MG63 (cell line): ENCODE results near the gene CBLC. TPM values are rescaled to one million over a fixed set of nuclear protein-coding genes. Genes with fewer than 3 reads are reported as not detected.

Experiments used
- DNase-seq: peaks from one replicate; pipeline ENCODE4 v3.0.0-alpha.2; 2020
- H3K27me3 ChIP-seq: fragments of 250-450 bp; sonication (Bioruptor Pico); 2 replicates; pipeline ENCODE4 v1.5.1; 2020; ENCODE audit warnings: mild to moderate bottlenecking, moderate library complexity
- H3K36me3 ChIP-seq: fragments of 250-450 bp; sonication (Bioruptor Pico); 2 replicates; pipeline ENCODE4 v1.5.1; 2020; ENCODE audit warnings: mild to moderate bottlenecking, moderate library complexity
- H3K4me3 ChIP-seq: fragments of 250-450 bp; sonication (Bioruptor Pico); 2 replicates; pipeline ENCODE4 v1.5.1; 2020; ENCODE audit warnings: mild to moderate bottlenecking, moderate library complexity
- H3K9me3 ChIP-seq: fragments of 250-450 bp; sonication (Bioruptor Pico); 2 replicates; pipeline ENCODE4 v1.5.1; 2020; ENCODE audit warnings: mild to moderate bottlenecking, moderate library complexity
- total RNA-seq: library from RNA; depleted of rRNA; stranded (reverse); fragments of >200 nt; shearing (Covaris generic); gene quantifications from 2 replicates; pipeline ENCODE4 v1.2.3, GENCODE V29; 2014; ENCODE audit warnings: low replicate concordance; rRNA removed

The CBLC gene
- total RNA-seq, 1 experiment from 2014 or later, result not detected

DNA sequence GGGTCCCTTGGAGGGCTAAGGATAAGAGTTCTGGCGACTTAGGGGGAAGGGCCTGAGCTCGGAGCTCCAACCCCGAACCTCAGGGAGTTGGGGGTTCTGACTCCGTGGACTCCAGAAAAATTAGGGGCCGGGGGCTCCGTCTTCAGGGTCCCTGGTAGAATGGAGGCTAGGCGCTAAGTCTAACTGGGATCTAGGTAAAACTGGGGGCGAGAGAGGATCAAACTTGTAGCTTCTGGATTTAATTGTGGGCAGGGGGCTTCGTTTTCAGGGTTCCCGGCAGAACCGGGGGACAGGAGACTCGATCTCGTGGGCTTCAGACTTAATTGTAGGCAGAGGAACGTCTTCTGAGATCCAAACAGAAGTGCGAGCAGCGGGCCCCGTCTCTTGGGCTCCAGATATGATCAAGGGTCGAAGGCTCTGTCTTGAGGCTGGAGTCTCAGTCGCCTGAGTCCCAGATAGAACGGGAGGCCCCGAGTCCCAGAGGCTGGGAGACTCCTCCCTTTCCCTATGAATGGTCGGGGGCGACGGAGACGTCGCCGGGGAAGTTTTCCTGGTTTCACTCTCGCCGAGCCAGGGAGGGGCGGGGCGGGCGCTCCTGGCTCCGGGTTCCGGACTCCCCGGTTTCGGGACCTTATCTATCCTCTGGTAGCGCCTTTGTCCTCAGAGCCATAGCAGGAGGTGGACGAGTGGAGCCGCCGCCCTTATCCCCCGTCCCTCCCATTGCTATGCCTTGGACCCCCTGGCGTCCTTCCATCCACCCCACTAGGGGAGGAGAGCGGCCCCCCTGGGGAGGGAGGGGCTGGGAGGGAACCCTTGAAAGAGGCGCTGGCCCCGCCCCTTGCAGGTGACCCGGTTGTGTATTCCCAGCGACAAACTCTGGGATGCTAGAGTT, 69.7 kb downstream of the CBLC start:
- peak; percentile 35 for DNase-seq
- Histone ChIP-seq H3K36me3 (no peaks in the 10 kb centered on the region), H3K4me3 (peak overlapping the region; percentile 78), H3K9me3 (no peaks in the 10 kb centered on the region), H3K27me3 (no peaks in the 10 kb centered on the region)

DNA sequence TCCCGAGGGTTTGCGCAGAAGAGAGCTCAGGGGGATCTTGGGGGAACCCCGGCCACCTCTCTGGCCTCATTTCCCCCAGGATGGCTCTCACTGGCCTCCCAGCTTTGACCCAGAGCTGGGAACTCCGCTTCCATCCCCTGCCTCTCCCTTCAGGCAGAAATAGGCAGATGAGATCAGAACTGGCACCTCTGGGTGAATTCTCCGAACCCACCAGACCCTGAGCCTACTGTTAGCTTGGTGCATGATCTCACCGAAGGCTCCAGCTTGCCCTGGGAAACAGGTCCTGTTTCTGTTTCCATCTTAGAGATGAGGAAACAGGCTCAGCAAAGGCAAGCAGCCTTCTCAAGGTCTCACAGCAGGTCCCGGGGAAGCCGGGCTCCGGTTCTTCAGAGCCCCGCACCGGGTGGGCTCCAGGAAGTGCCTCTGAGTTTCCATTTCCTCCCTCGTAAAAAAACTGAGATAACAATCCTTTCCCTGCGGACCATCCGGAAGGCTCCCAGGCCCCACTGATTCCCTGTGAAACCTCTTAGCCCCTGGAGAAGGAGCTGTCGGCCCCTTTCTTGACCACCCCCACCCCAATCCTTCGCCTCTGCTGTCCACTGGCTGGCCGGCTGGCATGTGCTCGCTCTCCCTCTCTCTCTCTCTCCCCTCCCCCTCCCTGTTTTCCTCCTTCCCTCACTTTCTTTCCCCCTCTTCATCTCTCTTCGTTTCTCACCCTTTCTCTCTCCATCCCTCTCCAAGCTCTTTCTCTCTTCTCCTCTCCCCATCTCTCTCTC, 70.5 kb downstream of the CBLC start:
- no peaks in the 10 kb centered on the region for H3K36me3 ChIP-seq
- DNase-seq, result no peak
- peak overlapping the region; percentile 78 for H3K4me3 ChIP-seq
- no peaks in the 10 kb centered on the region for H3K27me3 ChIP-seq
- H3K9me3 ChIP-seq, result no peaks in the 10 kb centered on the region

DNA sequence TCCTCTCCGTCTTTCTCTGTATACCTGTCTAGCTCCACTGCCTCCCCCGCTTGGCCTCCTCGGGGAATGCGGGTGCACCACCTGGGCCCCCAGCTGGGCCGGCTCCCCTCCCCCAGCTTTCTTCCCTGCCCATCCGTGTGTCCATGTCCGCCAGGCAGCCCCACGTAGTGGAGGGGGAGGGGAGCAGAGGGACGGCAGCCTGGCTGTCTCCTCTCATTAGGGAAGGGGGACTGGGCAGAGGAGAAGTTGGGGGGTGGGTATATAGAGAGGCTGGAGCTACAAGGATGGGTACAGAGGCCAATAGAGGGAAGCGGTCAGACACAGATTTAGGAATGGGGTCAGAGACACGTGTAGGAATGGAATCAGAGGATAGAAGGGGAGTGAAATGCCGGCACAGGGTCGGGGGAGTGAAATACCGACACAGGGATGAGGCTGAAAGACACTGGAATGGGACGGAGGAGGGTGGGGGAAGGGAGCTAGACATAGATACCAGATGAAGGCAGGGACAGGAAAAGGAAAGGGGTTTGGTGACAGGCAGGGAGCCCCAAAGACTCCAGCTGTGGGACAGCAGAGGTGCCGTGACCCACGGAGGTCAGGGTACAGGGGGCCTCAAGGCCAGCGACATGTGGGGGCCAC, 71.2 kb downstream of the CBLC start:
- no peaks in the 10 kb centered on the region for H3K9me3 ChIP-seq
- DNase-seq, result no peak
- no peaks in the 10 kb centered on the region for H3K36me3 ChIP-seq
- H3K4me3 ChIP-seq, result no peak overlapping the region
- H3K27me3 ChIP-seq, result no peaks in the 10 kb centered on the region

Other genes starting within 250 kb of the CBLC start
- not detected in 2 replicates for gene CEACAM20, start 248.2 kb upstream of the CBLC start, total RNA-seq
- gene IGSF23, start 164.3 kb upstream of the CBLC start, total RNA-seq, result 3.0 TPM in 1 of 2 replicates, not detected in the other
- gene PVR, start 134.0 kb upstream of the CBLC start, total RNA-seq, result 120 and 141 TPM in 2 replicates
- gene CEACAM19, start 106.4 kb upstream of the CBLC start, total RNA-seq, result 0.47 and 0.69 TPM in 2 replicates
- 0.92 TPM in 1 of 2 replicates, not detected in the other for gene CEACAM16, start 78.7 kb upstream of the CBLC start, total RNA-seq
- 2.2 and 3.6 TPM in 2 replicates for gene BCL3, start 29.2 kb upstream of the CBLC start, total RNA-seq
- 4.1 and 6.1 TPM in 2 replicates for gene BCAM, start 31.2 kb downstream of the CBLC start, total RNA-seq
- gene NECTIN2, start 68.4 kb downstream of the CBLC start, total RNA-seq, result 23.6 and 38.2 TPM in 2 replicates
- gene TOMM40, start 113.4 kb downstream of the CBLC start, total RNA-seq, result 265 and 461 TPM in 2 replicates
- 0.67 and 3.2 TPM in 2 replicates for gene APOE, start 127.9 kb downstream of the CBLC start, total RNA-seq
- not detected in 2 replicates for gene APOC1, start 136.7 kb downstream of the CBLC start, total RNA-seq
- gene APOC4, start 164.3 kb downstream of the CBLC start, total RNA-seq, result not detected in 2 replicates
- not detected in 2 replicates for gene APOC2, start 168.2 kb downstream of the CBLC start, total RNA-seq
- gene CLPTM1, start 177.5 kb downstream of the CBLC start, total RNA-seq, result 5.2 and 14.0 TPM in 2 replicates
- 8.5 and 16.8 TPM in 2 replicates for gene RELB, start 223.6 kb downstream of the CBLC start, total RNA-seq